WTC11 (cell line): ENCODE results near the gene FZR1. TPM values are rescaled to one million over a fixed set of nuclear protein-coding genes. Genes with fewer than 3 reads are reported as not detected.

ENCODE experiments used
- ATAC-seq: fragments of 200-7000 bp; cut with Tn5 transposase; 2 replicates; pipeline ENCODE4 v1.10.0; 2021; ENCODE audit warnings: mild to moderate bottlenecking, moderate library complexity
- CTCF ChIA-PET: fragments of 300-600 bp; sonication (Branson Sonifier 250); formaldehyde crosslinking; loops from one replicate; lab custom pipeline; 2021; ENCODE audit warnings: antibody characterized with exemption; lab: Charles Lee
- POLR2A ChIA-PET: fragments of 350-600 bp; sonication (Branson Sonifier 250); formaldehyde crosslinking; loops from one replicate; lab custom pipeline; 2021; ENCODE audit warnings: antibody characterized with exemption; lab: Charles Lee
- DNase-seq: peaks from one replicate; pipeline ENCODE4 v3.0.0; 2021; ENCODE audit warnings: low spot score
- H3K27ac Mint-ChIP-seq: 2 replicates; pipeline ENCODE4 v1.8.0; 2021; ENCODE audit warnings: mixed read lengths
- H3K27me3 Mint-ChIP-seq: 2 replicates; pipeline ENCODE4 v1.8.0; 2021; ENCODE audit warnings: low read depth, mild to moderate bottlenecking, moderate library complexity, mixed read lengths
- H3K36me3 Mint-ChIP-seq: 2 replicates; pipeline ENCODE4 v1.8.0; 2021; ENCODE audit warnings: mixed read lengths
- H3K4me1 Mint-ChIP-seq: 2 replicates; pipeline ENCODE4 v1.8.0; 2022; ENCODE audit warnings: mixed read lengths
- H3K4me3 Mint-ChIP-seq: 2 replicates; pipeline ENCODE4 v1.8.0; 2021; ENCODE audit warnings: mild to moderate bottlenecking, moderate library complexity, mixed read lengths
- H3K9me3 Mint-ChIP-seq: 2 replicates; pipeline ENCODE4 v1.8.0; 2021; ENCODE audit warnings: mixed read lengths
- AR ChIP-seq: fragments of 250-450 bp; sonication (Bioruptor Pico); IDR thresholded peaks from 2 replicates; pipeline ENCODE4 v1.9.0; 2021; ENCODE audit warnings: mild to moderate bottlenecking
- ARID4B ChIP-seq: sonication (generic); formaldehyde crosslinking; IDR thresholded peaks from 2 replicates; pipeline ENCODE4 v1.8.0; 2023; ENCODE audit warnings: missing genetic modification reagents, mild to moderate bottlenecking, borderline replicate concordance
- CREB1 ChIP-seq: sonication (generic); formaldehyde crosslinking; IDR thresholded peaks from 2 replicates; pipeline ENCODE4 v1.8.0; 2023; ENCODE audit warnings: mild to moderate bottlenecking, missing genetic modification reagents
- CTCF ChIP-seq: fragments of 200-600 bp; IDR thresholded peaks from 2 replicates; pipeline ENCODE4 v1.8.0; 2022; ENCODE audit warnings: antibody characterized with exemption
- ELF4 ChIP-seq: sonication (generic); formaldehyde crosslinking; IDR thresholded peaks from 2 replicates; pipeline ENCODE4 v1.8.1; 2022; ENCODE audit warnings: low read depth, mild to moderate bottlenecking, moderate library complexity, missing genetic modification reagents
- JUN ChIP-seq: sonication (generic); formaldehyde crosslinking; IDR thresholded peaks from 2 replicates; pipeline ENCODE4 v1.8.0; 2023; ENCODE audit warnings: mild to moderate bottlenecking, missing genetic modification reagents
- MLX ChIP-seq: sonication (generic); formaldehyde crosslinking; IDR thresholded peaks from 2 replicates; pipeline ENCODE4 v1.8.1; 2023; ENCODE audit warnings: mild to moderate bottlenecking, missing genetic modification reagents, moderate library complexity
- MYBL2 ChIP-seq: sonication (generic); formaldehyde crosslinking; IDR thresholded peaks from 2 replicates; pipeline ENCODE4 v1.8.1; 2023; ENCODE audit warnings: mild to moderate bottlenecking, moderate library complexity, missing genetic modification reagents
- NR3C1 ChIP-seq: sonication (generic); formaldehyde crosslinking; conservative IDR thresholded peaks from 2 replicates; pipeline ENCODE4 v1.8.1; 2023; ENCODE audit warnings: low read depth, mild to moderate bottlenecking, missing genetic modification reagents
- PREB ChIP-seq: sonication (generic); formaldehyde crosslinking; IDR thresholded peaks from 2 replicates; pipeline ENCODE4 v1.8.1; 2022; ENCODE audit warnings: mild to moderate bottlenecking, missing genetic modification reagents, moderate library complexity, borderline replicate concordance
- RELA ChIP-seq: sonication (generic); formaldehyde crosslinking; IDR thresholded peaks from 2 replicates; pipeline ENCODE4 v1.8.1; 2022; ENCODE audit warnings: missing genetic modification reagents, mild to moderate bottlenecking, borderline replicate concordance
- SMAD3 ChIP-seq: sonication (generic); formaldehyde crosslinking; IDR thresholded peaks from 2 replicates; pipeline ENCODE4 v1.8.0; 2022; ENCODE audit warnings: missing genetic modification reagents, mild to moderate bottlenecking, borderline replicate concordance
- SP1 ChIP-seq: sonication (generic); formaldehyde crosslinking; conservative IDR thresholded peaks from 2 replicates; pipeline ENCODE4 v1.8.1; 2022; ENCODE audit warnings: missing genetic modification reagents
- STAT6 ChIP-seq: sonication (generic); formaldehyde crosslinking; conservative IDR thresholded peaks from 2 replicates; pipeline ENCODE4 v1.8.1; 2023; ENCODE audit warnings: mild to moderate bottlenecking, low read depth, missing genetic modification reagents, moderate library complexity
- TP53 ChIP-seq: sonication (generic); formaldehyde crosslinking; IDR thresholded peaks from 2 replicates; pipeline ENCODE4 v1.8.1; 2023; ENCODE audit warnings: mild to moderate bottlenecking, missing genetic modification reagents
- ZNF396 ChIP-seq: fragments of 250-450 bp; sonication (Bioruptor Pico); IDR thresholded peaks from 2 replicates; pipeline ENCODE4 v1.8.0; 2021; ENCODE audit warnings: mild to moderate bottlenecking, moderate library complexity, borderline replicate concordance
- ZNF425 ChIP-seq: fragments of 250-450 bp; sonication (Bioruptor Pico); conservative IDR thresholded peaks from 2 replicates; pipeline ENCODE4 v1.9.0; 2021; ENCODE audit warnings: mild to moderate bottlenecking
- total RNA-seq: library from RNA; stranded (reverse); gene quantifications from 3 replicates; pipeline ENCODE4 v1.2.3, GENCODE V29; 2021

Gene FZR1
- total RNA-seq, 1 experiment from 2014 or later: 60.8 TPM

- H3K27ac Mint-ChIP-seq: peak overlapping the region; percentile 83; the same call in 1 of the 2 replicates
- TF ChIP-seq CTCF (no peak), ELF4 (CRISPR knock-in tag) (no peak), ZNF396 (CRISPR knock-in tag) (no peak), PREB (CRISPR knock-in tag) (no peak), JUN (CRISPR knock-in tag) (no peak), STAT6 (CRISPR knock-in tag) (no peak), MLX (no peak), RELA (CRISPR knock-in tag) (no peak), TP53 (CRISPR knock-in tag) (no peak), SMAD3 (CRISPR knock-in tag) (no peak), SP1 (CRISPR knock-in tag) (no peak)
- TF ChIP-seq, all 79 proteins: peak for 0
- ATAC-seq (no peak), DNase-seq (no peak)
- H3K27me3 Mint-ChIP-seq: no peaks in the 10 kb centered on the region; the same call in 1 of the 2 replicates
- H3K4me1 Mint-ChIP-seq: peaks cover 18% of the 10 kb centered on the region
- no peak overlapping the region for H3K4me3 Mint-ChIP-seq
- ChIA-PET CTCF (interaction anchor here (1.2 kb wide), 1 partner anchor 17 kb away, joined by 4 read pairs; no protein-coding TSS in a partner anchor), POLR2A (interaction anchor here (0.7 kb wide), 1 partner anchor 9 kb away, joined by 7 read pairs; no protein-coding TSS in a partner anchor)
- no peaks in the 10 kb centered on the region for H3K9me3 Mint-ChIP-seq
- H3K36me3 Mint-ChIP-seq: peaks cover 12% of the 10 kb centered on the region; the same call in 1 of the 2 replicates
These were observed 2.8 kb downstream of the FZR1 start for GRCh38 chr19:3508771-3509535.

GRCh38 chr19:3509566-3509989, 3.5 kb downstream of the FZR1 start:
- Mint-ChIP-seq H3K4me1 (peaks cover 20% of the 10 kb centered on the region), H3K27me3 (no peaks in the 10 kb centered on the region; the same call in 1 of the 2 replicates), H3K9me3 (no peaks in the 10 kb centered on the region), H3K27ac (peak overlapping the region; percentile 83), H3K36me3 (peaks cover 12% of the 10 kb centered on the region; the same call in 1 of the 2 replicates), H3K4me3 (no peak overlapping the region)
- POLR2A ChIA-PET: no interaction called here
- no peak for DNase-seq
- ATAC-seq: no peak
- CTCF ChIA-PET: interaction anchor here (1.2 kb wide), 1 partner anchor 17 kb away, joined by 4 read pairs; no protein-coding TSS in a partner anchor
- TF ChIP-seq ZNF425 (CRISPR knock-in tag) (no peak), MYBL2 (CRISPR knock-in tag) (no peak), NR3C1 (CRISPR knock-in tag) (no peak), AR (CRISPR knock-in tag) (no peak), ARID4B (CRISPR knock-in tag) (no peak), CREB1 (CRISPR knock-in tag) (no peak)
